Measurements from ENCODE around the gene PTGS2. TPM values are rescaled to one million over a fixed set of nuclear protein-coding genes. Genes with fewer than 3 reads are reported as not detected.
"Not testable (repeated sequence)": the region's sequence is repeated elsewhere in the genome, so short reads cannot be mapped to it uniquely, and the experiment has no call there.

The PTGS2 gene
- total and polyA plus RNA-seq, 2 donors (not counting 1 experiment from before 2014, with no cell fraction given), result 3.1 to 3.3 TPM

- not testable (repeated sequence) for H3K79me2 ChIP-seq (ENCODE audit: control insufficient read depth, insufficient read depth, low read length); H3K4me2 ChIP-seq (ENCODE audit: extremely low read depth, insufficient read depth, low read length); DNase-seq (ENCODE audit: low read depth in 2 of 2)
Observed at GRCh38 chr1:186664217-186664616, 16.0 kb downstream of the PTGS2 start.

DNA sequence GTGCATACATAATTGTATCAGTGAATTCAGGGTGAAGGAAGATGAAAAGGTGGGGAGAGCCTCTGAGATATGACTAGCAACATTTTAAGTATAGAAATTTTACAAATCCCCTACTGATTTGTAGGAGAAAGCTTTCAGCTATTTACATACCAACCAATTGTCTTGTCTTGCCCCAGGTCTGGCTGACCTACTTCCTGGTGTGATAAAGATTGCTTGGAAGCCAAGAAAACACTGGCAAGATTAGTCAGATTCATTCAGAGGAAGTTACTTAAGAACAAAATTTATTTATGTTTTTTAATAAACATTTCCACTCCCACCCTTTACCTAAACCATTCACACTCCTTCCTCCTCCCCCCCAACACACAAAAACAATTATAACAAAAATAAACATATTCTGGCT is 17.5 kb downstream of the PTGS2 start:
- Histone ChIP-seq H3K27me3 (ENCODE audit: control insufficient read depth, insufficient read depth, low read length) (no peaks in the 10 kb centered on the region), H3K27ac (ENCODE audit: insufficient read depth, low read length) (no peak overlapping the region), H2AFZ (ENCODE audit: low read length) (no peak overlapping the region), H3K9me3 (ENCODE audit: control insufficient read depth, insufficient read depth, low read depth, low read length) (no peaks in the 10 kb centered on the region), H3K36me3 (ENCODE audit: control insufficient read depth, insufficient read depth, low read length) (no peaks in the 10 kb centered on the region), H3K9ac (ENCODE audit: insufficient read depth, low read length) (no peak overlapping the region), H3K4me3 (replicated peaks in 1 of 4; ENCODE audit: control extremely low read depth in 1 of 4, insufficient read depth in 1 of 4, low read depth in 3 of 4, low read length in 4 of 4) (no peak overlapping the region), H3K79me2 (ENCODE audit: control insufficient read depth, insufficient read depth, low read length) (no peaks in the 10 kb centered on the region), H4K20me1 (ENCODE audit: control insufficient read depth, extremely low read depth, insufficient read depth, low read length) (no peaks in the 10 kb centered on the region), H3K4me1 (ENCODE audit: control insufficient read depth, extremely low read depth, insufficient read depth, low read length) (no peaks in the 10 kb centered on the region), H3K4me2 (ENCODE audit: extremely low read depth, insufficient read depth, low read length) (no peak overlapping the region)
- TF ChIP-seq, protein P1, sequence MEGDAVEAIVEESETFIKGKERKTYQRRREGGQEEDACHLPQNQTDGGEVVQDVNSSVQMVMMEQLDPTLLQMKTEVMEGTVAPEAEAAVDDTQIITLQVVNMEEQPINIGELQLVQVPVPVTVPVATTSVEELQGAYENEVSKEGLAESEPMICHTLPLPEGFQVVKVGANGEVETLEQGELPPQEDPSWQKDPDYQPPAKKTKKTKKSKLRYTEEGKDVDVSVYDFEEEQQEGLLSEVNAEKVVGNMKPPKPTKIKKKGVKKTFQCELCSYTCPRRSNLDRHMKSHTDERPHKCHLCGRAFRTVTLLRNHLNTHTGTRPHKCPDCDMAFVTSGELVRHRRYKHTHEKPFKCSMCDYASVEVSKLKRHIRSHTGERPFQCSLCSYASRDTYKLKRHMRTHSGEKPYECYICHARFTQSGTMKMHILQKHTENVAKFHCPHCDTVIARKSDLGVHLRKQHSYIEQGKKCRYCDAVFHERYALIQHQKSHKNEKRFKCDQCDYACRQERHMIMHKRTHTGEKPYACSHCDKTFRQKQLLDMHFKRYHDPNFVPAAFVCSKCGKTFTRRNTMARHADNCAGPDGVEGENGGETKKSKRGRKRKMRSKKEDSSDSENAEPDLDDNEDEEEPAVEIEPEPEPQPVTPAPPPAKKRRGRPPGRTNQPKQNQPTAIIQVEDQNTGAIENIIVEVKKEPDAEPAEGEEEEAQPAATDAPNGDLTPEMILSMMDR (conservative IDR thresholded peaks at IDR 0.05 in 1 of 2, IDR thresholded peaks at IDR 0.05 in 1 of 2; ENCODE audit: low read depth in 1 of 2, low read length in 2 of 2), result no peak
- no peak for TF ChIP-seq EZH2 (IDR thresholded peaks at IDR 0.05; ENCODE audit: low read length, missing control alignments)
- DNase-seq (ENCODE audit: low read depth in 2 of 2), result peak in 1 of 2 donors; percentile 30

More at GRCh38 chr1:186664217-186664616, 16.0 kb downstream of the PTGS2 start:
- H3K9ac ChIP-seq (ENCODE audit: insufficient read depth, low read length); H3K27me3 ChIP-seq (ENCODE audit: control insufficient read depth, insufficient read depth, low read length); H2AFZ ChIP-seq (ENCODE audit: low read length); H3K36me3 ChIP-seq (ENCODE audit: control insufficient read depth, insufficient read depth, low read length); H3K9me3 ChIP-seq (ENCODE audit: control insufficient read depth, insufficient read depth, low read depth, low read length); H3K4me1 ChIP-seq (ENCODE audit: control insufficient read depth, extremely low read depth, insufficient read depth, low read length); H3K4me3 ChIP-seq (replicated peaks in 1 of 4; ENCODE audit: control extremely low read depth in 1 of 4, insufficient read depth in 1 of 4, low read depth in 3 of 4, low read length in 4 of 4); H4K20me1 ChIP-seq (ENCODE audit: control insufficient read depth, extremely low read depth, insufficient read depth, low read length); H3K27ac ChIP-seq (ENCODE audit: insufficient read depth, low read length): not testable (repeated sequence)

DNA sequence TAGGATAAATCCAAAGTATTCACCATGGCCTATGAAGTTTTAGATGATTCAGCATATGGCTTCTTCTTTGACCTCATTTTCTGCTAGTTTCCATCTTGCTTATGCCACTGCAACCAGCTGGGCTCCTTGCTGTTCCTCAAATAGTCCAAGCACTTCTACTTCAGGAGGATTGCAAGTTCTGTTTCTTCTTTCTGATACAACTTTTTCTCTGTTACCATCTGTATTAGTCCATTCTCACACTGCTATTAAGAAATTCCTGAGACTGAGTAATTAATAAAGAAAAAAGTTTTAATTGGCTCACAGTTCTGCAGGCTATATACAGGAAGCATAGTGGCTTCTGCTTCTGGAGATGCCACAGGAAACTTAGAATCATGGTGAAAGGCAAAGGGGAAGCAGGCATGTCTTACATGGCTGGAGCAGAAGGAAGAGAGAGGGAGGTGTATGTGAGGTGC is 20.3 kb downstream of the PTGS2 start:
- no peaks in the 10 kb centered on the region for H3K9me3 ChIP-seq (ENCODE audit: control insufficient read depth, insufficient read depth, low read depth, low read length)
- no peaks in the 10 kb centered on the region for H3K27me3 ChIP-seq (ENCODE audit: control insufficient read depth, insufficient read depth, low read length)
- H3K4me3 ChIP-seq (replicated peaks in 1 of 4; ENCODE audit: control extremely low read depth in 1 of 4, insufficient read depth in 1 of 4, low read depth in 3 of 4, low read length in 4 of 4), result no peak overlapping the region
- TF ChIP-seq EZH2 (IDR thresholded peaks at IDR 0.05; ENCODE audit: low read length, missing control alignments), result no peak
- no peak overlapping the region for H3K27ac ChIP-seq (ENCODE audit: insufficient read depth, low read length)
- no peak for DNase-seq (ENCODE audit: low read depth in 2 of 2)
- no peaks in the 10 kb centered on the region for H3K36me3 ChIP-seq (ENCODE audit: control insufficient read depth, insufficient read depth, low read length)
- H3K4me2 ChIP-seq (ENCODE audit: extremely low read depth, insufficient read depth, low read length), result no peak overlapping the region
- H3K9ac ChIP-seq (ENCODE audit: insufficient read depth, low read length), result no peak overlapping the region
- no peak overlapping the region for H2AFZ ChIP-seq (ENCODE audit: low read length)
- no peaks in the 10 kb centered on the region for H3K4me1 ChIP-seq (ENCODE audit: control insufficient read depth, extremely low read depth, insufficient read depth, low read length)
- no peaks in the 10 kb centered on the region for H3K79me2 ChIP-seq (ENCODE audit: control insufficient read depth, insufficient read depth, low read length)
- no peaks in the 10 kb centered on the region for H4K20me1 ChIP-seq (ENCODE audit: control insufficient read depth, extremely low read depth, insufficient read depth, low read length)

- H2AFZ ChIP-seq (ENCODE audit: low read length), result no peak overlapping the region
- H3K9ac ChIP-seq (ENCODE audit: insufficient read depth, low read length), result no peak overlapping the region
- no peaks in the 10 kb centered on the region for H4K20me1 ChIP-seq (ENCODE audit: control insufficient read depth, extremely low read depth, insufficient read depth, low read length)
- H3K27ac ChIP-seq (ENCODE audit: insufficient read depth, low read length), result no peak overlapping the region
- H3K4me2 ChIP-seq (ENCODE audit: extremely low read depth, insufficient read depth, low read length), result no peak overlapping the region
- no peaks in the 10 kb centered on the region for H3K79me2 ChIP-seq (ENCODE audit: control insufficient read depth, insufficient read depth, low read length)
- H3K27me3 ChIP-seq (ENCODE audit: control insufficient read depth, insufficient read depth, low read length), result no peaks in the 10 kb centered on the region
- H3K4me1 ChIP-seq (ENCODE audit: control insufficient read depth, extremely low read depth, insufficient read depth, low read length), result no peaks in the 10 kb centered on the region
- no peaks in the 10 kb centered on the region for H3K36me3 ChIP-seq (ENCODE audit: control insufficient read depth, insufficient read depth, low read length)
- no peak for TF ChIP-seq EZH2 (IDR thresholded peaks at IDR 0.05; ENCODE audit: low read length, missing control alignments)
- TF ChIP-seq, protein P1 (conservative IDR thresholded peaks at IDR 0.05 in 1 of 2, IDR thresholded peaks at IDR 0.05 in 1 of 2; ENCODE audit: low read depth in 1 of 2, low read length in 2 of 2), result no peak
- DNase-seq (ENCODE audit: low read depth in 2 of 2), result no peak
- no peak overlapping the region for H3K4me3 ChIP-seq (replicated peaks in 1 of 4; ENCODE audit: control extremely low read depth in 1 of 4, insufficient read depth in 1 of 4, low read depth in 3 of 4, low read length in 4 of 4)
- H3K9me3 ChIP-seq (ENCODE audit: control insufficient read depth, insufficient read depth, low read depth, low read length), result no peaks in the 10 kb centered on the region
Observed at GRCh38 chr1:186658999-186659398, 21.2 kb downstream of the PTGS2 start.

All from fibroblast of lung (primary cell).